Left ventricle myocardium inferior (tissue), 1 donor: Measurements from ENCODE around the gene UCN. TPM values are rescaled to one million over a fixed set of nuclear protein-coding genes. Genes with fewer than 3 reads are reported as not detected.
"Not testable (repeated sequence)": the region's sequence is repeated elsewhere in the genome, so short reads cannot be mapped to it uniquely, and the experiment has no call there.

ENCODE experiments used
- DNase-seq: peaks from one replicate; pipeline ENCODE4 v3.0.0-alpha.2; 2020
- H3K27ac ChIP-seq: fragments of 200-600 bp; replicated peaks from 2 replicates; pipeline ENCODE4 v1.8.0; 2021
- H3K27me3 ChIP-seq: fragments of 200-600 bp; 2 replicates; pipeline ENCODE4 v1.8.0; 2021; ENCODE audit warnings: low read depth
- H3K36me3 ChIP-seq: fragments of 200-600 bp; 2 replicates; pipeline ENCODE4 v1.8.0; 2021
- H3K4me1 ChIP-seq: fragments of 200-600 bp; 2 replicates; pipeline ENCODE4 v1.8.0; 2021
- H3K4me3 ChIP-seq: fragments of 200-600 bp; 2 replicates; pipeline ENCODE4 v1.8.0; 2021; ENCODE audit warnings: mild to moderate bottlenecking, moderate library complexity
- H3K9me3 ChIP-seq: fragments of 200-600 bp; replicated peaks from 2 replicates; pipeline ENCODE4 v1.8.0; 2021
- CTCF ChIP-seq: fragments of 200-600 bp; IDR thresholded peaks from 2 replicates; pipeline ENCODE4 v1.8.0; 2021; ENCODE audit warnings: antibody characterized with exemption, mild to moderate bottlenecking, borderline replicate concordance
- intact Hi-C: fragments of 100-400 bp; cut with micrococcal nuclease; formaldehyde crosslinking; loops from one replicate; pipeline ENCODE4 v1.11.0; 2022
- long read RNA-seq: library from polyadenylated mRNA; unstranded; transcript quantifications from one replicate; pipeline ENCODE4 v2.0.0, GENCODE V29; 2021
- total RNA-seq: library from RNA; stranded (reverse); fragmentation: NEBNext Ultra II Directional; extraction: Animal tissue kit (Norgen Biotek cat#: 25700); gene quantifications from one replicate; pipeline ENCODE4 v1.2.1, GENCODE V29; 2021
- donor health status: DM: no; HTN: yes; CAD: no; lungs with severe emphysema.

The UCN gene
- total RNA-seq: 1.5 TPM
- long read RNA-seq, partial matches to known transcripts: 0 of 1 reads
- long read RNA-seq, other reads (novel, unspliced or antisense): 1 of 1 reads

GRCh38 chr2:27308359-27308881 lies at the start of gene UCN:
TSS of gene UCN (minus strand) at chr2:27308445. CDS start at chr2:27307895, 550 bp downstream.
- no peaks in the 10 kb centered on the region for H3K9me3 ChIP-seq
- peaks cover 62% of the 10 kb centered on the region for H3K36me3 ChIP-seq
- H3K4me3 ChIP-seq: no peak within 1 kb of the TSS
- intact Hi-C loops: no loop called here
- H3K4me1 ChIP-seq: peaks cover 32% of the 10 kb centered on the region
- H3K27me3 ChIP-seq: peaks cover 44% of the 10 kb centered on the region
- H3K27ac ChIP-seq: peak within 1 kb of the TSS; percentile 28
- no peak for DNase-seq
- TF ChIP-seq CTCF: no peak

- peak; percentile 95 for DNase-seq
- Histone ChIP-seq H3K27me3 (no peaks in the 10 kb centered on the region), H3K4me3 (peak within 1 kb of the TSS; percentile 93), H3K9me3 (no peaks in the 10 kb centered on the region), H3K36me3 (no peaks in the 10 kb centered on the region), H3K27ac (peak within 1 kb of the TSS; percentile 97), H3K4me1 (peaks cover 51% of the 10 kb centered on the region)
- intact Hi-C loops: no loop called here
- TF ChIP-seq CTCF: peak; percentile 20
Measured at GRCh38 chr2:27356382-27357181, 48.3 kb upstream of the UCN start, which contains the start of gene GTF3C2. TSS of gene GTF3C2 (minus strand) at chr2:27356764. CDS start at chr2:27343554, 13,210 bp downstream.

- Histone ChIP-seq H3K36me3 (no peaks in the 10 kb centered on the region), H3K27ac (peak overlapping the region; percentile 97), H3K4me3 (peak overlapping the region; percentile 93), H3K4me1 (peaks cover 51% of the 10 kb centered on the region), H3K9me3 (no peaks in the 10 kb centered on the region), H3K27me3 (no peaks in the 10 kb centered on the region)
- TF ChIP-seq CTCF: no peak
- DNase-seq: no peak
- intact Hi-C loops: no loop called here
Measured at GRCh38 chr2:27356056-27356381, 47.8 kb upstream of the UCN start.

GRCh38 chr2:27354597-27354927 lies 46.3 kb upstream of the UCN start:
- H3K36me3 ChIP-seq: peaks cover 7% of the 10 kb centered on the region
- no peak overlapping the region for H3K27ac ChIP-seq
- H3K27me3 ChIP-seq: no peaks in the 10 kb centered on the region
- H3K4me1 ChIP-seq: peaks cover 51% of the 10 kb centered on the region
- TF ChIP-seq CTCF: no peak
- no peak for DNase-seq
- no peak overlapping the region for H3K4me3 ChIP-seq
- H3K9me3 ChIP-seq: no peaks in the 10 kb centered on the region
- intact Hi-C loops: no loop called here

GRCh38 chr2:27353762-27354596 lies 45.7 kb upstream of the UCN start:
- peaks cover 9% of the 10 kb centered on the region for H3K36me3 ChIP-seq
- intact Hi-C loops: no loop called here
- TF ChIP-seq CTCF: no peak
- H3K9me3 ChIP-seq: no peaks in the 10 kb centered on the region
- peaks cover 51% of the 10 kb centered on the region for H3K4me1 ChIP-seq
- no peak for DNase-seq
- no peaks in the 10 kb centered on the region for H3K27me3 ChIP-seq
- H3K4me3 ChIP-seq: no peak overlapping the region
- no peak overlapping the region for H3K27ac ChIP-seq

- H3K27me3 ChIP-seq, H3K9me3 ChIP-seq, H3K36me3 ChIP-seq, DNase-seq, H3K27ac ChIP-seq, intact Hi-C loops, H3K4me3 ChIP-seq: not testable (repeated sequence)
- peaks cover 50% of the 10 kb centered on the region for H3K4me1 ChIP-seq
Measured at GRCh38 chr2:27353386-27353761, 45.1 kb upstream of the UCN start.
